Caco-2 (cell line): Measurements from ENCODE around the gene SLC37A1. TPM values are rescaled to one million over a fixed set of nuclear protein-coding genes. Genes with fewer than 3 reads are reported as not detected.

Experiments used
- BruUV-seq: library from RNA; stranded (reverse); fragments of 400-500 nt; replicated peaks from 2 replicates; lab custom pipeline; 2021; lab: Mats Ljungman, UMichigan
- CTCF ChIA-PET: fragments of 300-600 bp; sonication (Branson Sonifier 250); formaldehyde crosslinking; loops from one replicate; lab custom pipeline; 2022; ENCODE audit warnings: antibody characterized with exemption; lab: Charles Lee
- POLR2A ChIA-PET: fragments of 300-600 bp; sonication (Branson Sonifier 250); formaldehyde crosslinking; loops from one replicate; lab custom pipeline; 2022; ENCODE audit warnings: antibody characterized with exemption; lab: Charles Lee
- DNase-seq, 2 experiments: peaks; one replicate each; pipeline versions ENCODE4 v3.0.0 to v3.0.0-alpha.2; 2020 to 2022
- H3K27me3 ChIP-seq: replicated peaks from 2 replicates; pipeline ENCODE4 v1.6.0; 2011; ENCODE audit warnings: low read length; ENCODE audit not compliant: control insufficient read depth, insufficient read depth
- H3K36me3 ChIP-seq: 2 replicates; pipeline ENCODE4 v1.5.1; 2011; ENCODE audit warnings: low read length; ENCODE audit not compliant: control insufficient read depth, insufficient read depth
- H3K4me1 ChIP-seq: fragments of 250-450 bp; sonication (Bioruptor Pico); 2 replicates; pipeline ENCODE4 v1.5.1; 2020; ENCODE audit warnings: mild to moderate bottlenecking
- H3K4me3 ChIP-seq: 2 replicates; pipeline ENCODE4 v1.5.1; 2011; ENCODE audit warnings: low read depth, mild to moderate bottlenecking, control low read depth, low read length
- H3K9me3 ChIP-seq: fragments of 250-450 bp; sonication (Bioruptor Pico); 2 replicates; pipeline ENCODE4 v1.5.1; 2020; ENCODE audit warnings: mild to moderate bottlenecking, moderate library complexity
- H3K27ac Mint-ChIP-seq: one replicate; pipeline ENCODE4 v1.8.0; 2022; ENCODE audit warnings: mixed read lengths; ENCODE audit not compliant: unreplicated experiment
- H3K27me3 Mint-ChIP-seq: one replicate; pipeline ENCODE4 v1.8.0; 2022; ENCODE audit warnings: mixed read lengths; ENCODE audit not compliant: insufficient read depth, unreplicated experiment
- H3K36me3 Mint-ChIP-seq: one replicate; pipeline ENCODE4 v1.8.0; 2022; ENCODE audit warnings: mild to moderate bottlenecking, mixed read lengths; ENCODE audit not compliant: insufficient read depth, unreplicated experiment
- H3K4me1 Mint-ChIP-seq: one replicate; pipeline ENCODE4 v1.8.0; 2022; ENCODE audit warnings: low read depth, mixed read lengths; ENCODE audit not compliant: unreplicated experiment
- H3K4me3 Mint-ChIP-seq: one replicate; pipeline ENCODE4 v1.8.0; 2022; ENCODE audit warnings: mild to moderate bottlenecking, moderate library complexity, mixed read lengths; ENCODE audit not compliant: unreplicated experiment
- H3K9me3 Mint-ChIP-seq: one replicate; pipeline ENCODE4 v1.8.0; 2022; ENCODE audit warnings: mixed read lengths; ENCODE audit not compliant: unreplicated experiment
- CTCF ChIP-seq, 2 experiments: fragments of 200-600 bp in 1 of 2; IDR thresholded peaks; 1 replicate in 1 of 2; 2 replicates in 1 of 2; pipeline versions ENCODE4 v1.5.1 to v1.8.0; 2011 to 2022; ENCODE audit warnings: antibody characterized with exemption in 1 of 2, control low read depth in 1 of 2, inconsistent platforms in 1 of 2, low read depth in 1 of 2, low read length in 1 of 2, mild to moderate bottlenecking in 1 of 2, moderate library complexity in 1 of 2; ENCODE audit not compliant: insufficient read depth in 1 of 2, severe bottlenecking in 1 of 2, unreplicated experiment in 1 of 2
- intact Hi-C: fragments of 100-400 bp; cut with micrococcal nuclease; formaldehyde crosslinking; loops from one replicate; pipeline ENCODE4 v1.10.0; 2022; ENCODE audit not compliant: unreplicated experiment
- total RNA-seq: library from RNA; stranded (reverse); gene quantifications from 2 replicates; pipeline ENCODE4 v1.2.3, GENCODE V29; 2022

Gene SLC37A1
- total RNA-seq, 1 experiment from 2014 or later: 9.8 TPM

- no TSS peak for BruUV-seq
- no peak overlapping the region for H3K4me3 Mint-ChIP-seq
- Histone ChIP-seq H3K9me3 (no peaks in the 10 kb centered on the region), H3K27me3 (no peaks in the 10 kb centered on the region), H3K4me1 (no peaks in the 10 kb centered on the region), H3K36me3 (no peaks in the 10 kb centered on the region; the same call in 1 of the 2 replicates), H3K4me3 (no peak overlapping the region)
- no peak for DNase-seq
- peaks cover 6% of the 10 kb centered on the region for H3K4me1 Mint-ChIP-seq
- H3K9me3 Mint-ChIP-seq: no peaks in the 10 kb centered on the region
- H3K27me3 Mint-ChIP-seq: no peaks in the 10 kb centered on the region
- H3K27ac Mint-ChIP-seq: no peak overlapping the region
- TF ChIP-seq CTCF (IDR thresholded peaks at IDR 0.05; ENCODE audit: insufficient read depth in 1 of 2, low read depth in 1 of 2, low read length in 1 of 2, severe bottlenecking in 1 of 2, unreplicated experiment in 1 of 2): no peak
- peaks cover 4% of the 10 kb centered on the region for H3K36me3 Mint-ChIP-seq
- POLR2A ChIA-PET: no interaction called here
- CTCF ChIA-PET: no interaction called here
- intact Hi-C loops: no loop called here
These were observed 14.0 kb downstream of the SLC37A1 start for GRCh38 chr21:42527489-42528158.

- intact Hi-C loops: loop anchor here (10.0 kb wide), 1 partner anchor 215 kb away; the partner anchor contains the start of gene TFF3
- Mint-ChIP-seq H3K4me1 (peaks cover 3% of the 10 kb centered on the region), H3K36me3 (no peaks in the 10 kb centered on the region), H3K9me3 (no peaks in the 10 kb centered on the region), H3K4me3 (no peak overlapping the region), H3K27ac (no peak overlapping the region), H3K27me3 (no peaks in the 10 kb centered on the region)
- no peak for TF ChIP-seq CTCF (IDR thresholded peaks at IDR 0.05; ENCODE audit: insufficient read depth in 1 of 2, low read depth in 1 of 2, low read length in 1 of 2, severe bottlenecking in 1 of 2, unreplicated experiment in 1 of 2)
- BruUV-seq: no TSS peak
- Histone ChIP-seq H3K27me3 (no peaks in the 10 kb centered on the region), H3K4me3 (no peak overlapping the region), H3K9me3 (no peaks in the 10 kb centered on the region), H3K4me1 (no peaks in the 10 kb centered on the region), H3K36me3 (no peaks in the 10 kb centered on the region; the same call in 1 of the 2 replicates)
- no peak for DNase-seq
- POLR2A ChIA-PET: no interaction called here
- CTCF ChIA-PET: no interaction called here
These were observed 16.5 kb downstream of the SLC37A1 start for GRCh38 chr21:42530167-42530518.

- no peaks in the 10 kb centered on the region for H3K27me3 ChIP-seq
- BruUV-seq: no TSS peak
- no peak overlapping the region for H3K4me3 ChIP-seq
- ChIA-PET POLR2A (no interaction called here), CTCF (no interaction called here)
- no peaks in the 10 kb centered on the region for H3K9me3 ChIP-seq
- H3K27me3 Mint-ChIP-seq: no peaks in the 10 kb centered on the region
- no peaks in the 10 kb centered on the region for H3K9me3 Mint-ChIP-seq
- no peak overlapping the region for H3K27ac Mint-ChIP-seq
- no peak for DNase-seq
- intact Hi-C loops: loop anchor here (10.0 kb wide), 1 partner anchor 217 kb away; the partner anchor contains the start of gene TFF3
- no peaks in the 10 kb centered on the region; the same call in 1 of the 2 replicates for H3K36me3 ChIP-seq
- no peak for TF ChIP-seq CTCF (IDR thresholded peaks at IDR 0.05; ENCODE audit: insufficient read depth in 1 of 2, low read depth in 1 of 2, low read length in 1 of 2, severe bottlenecking in 1 of 2, unreplicated experiment in 1 of 2)
- no peak overlapping the region for H3K4me3 Mint-ChIP-seq
- H3K36me3 Mint-ChIP-seq: no peaks in the 10 kb centered on the region
- H3K4me1 Mint-ChIP-seq: no peaks in the 10 kb centered on the region
- H3K4me1 ChIP-seq: no peaks in the 10 kb centered on the region
These were observed 18.1 kb downstream of the SLC37A1 start for GRCh38 chr21:42531771-42532170.
